GM21737 (cell line): ENCODE data around the gene CEACAM8.
"Not testable (repeated sequence)": the region's sequence is repeated elsewhere in the genome, so short reads cannot be mapped to it uniquely, and the experiment has no call there.

ENCODE experiments used
- ATAC-seq: cut with Tn5 transposase; IDR thresholded peaks from one replicate; pipeline ENCODE4 v1.9.1; 2021; ENCODE audit warnings: mild to moderate bottlenecking, moderate library complexity; ENCODE audit not compliant: unreplicated experiment

CEACAM8 gene

DNA sequence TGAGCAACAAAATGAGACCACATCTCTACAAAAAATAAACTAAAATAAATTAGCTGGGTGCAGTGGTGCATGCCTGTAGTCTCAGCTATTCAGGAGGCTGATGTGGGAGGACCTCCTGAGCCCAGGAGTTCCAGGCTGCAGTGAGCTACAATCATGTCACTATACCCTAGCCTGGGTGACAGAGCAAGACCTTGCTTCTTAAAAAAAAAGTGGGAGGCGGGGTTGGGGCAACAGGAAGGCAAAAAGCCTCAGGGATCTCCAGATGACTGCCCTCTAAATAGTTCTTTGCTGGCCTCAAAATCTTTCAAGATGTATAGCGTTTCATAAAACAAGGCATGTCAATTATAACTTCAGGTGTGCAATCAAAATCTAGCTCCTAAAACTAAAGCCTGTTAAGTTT is 18.5 kb downstream of the CEACAM8 start:
- no peak for ATAC-seq

DNA sequence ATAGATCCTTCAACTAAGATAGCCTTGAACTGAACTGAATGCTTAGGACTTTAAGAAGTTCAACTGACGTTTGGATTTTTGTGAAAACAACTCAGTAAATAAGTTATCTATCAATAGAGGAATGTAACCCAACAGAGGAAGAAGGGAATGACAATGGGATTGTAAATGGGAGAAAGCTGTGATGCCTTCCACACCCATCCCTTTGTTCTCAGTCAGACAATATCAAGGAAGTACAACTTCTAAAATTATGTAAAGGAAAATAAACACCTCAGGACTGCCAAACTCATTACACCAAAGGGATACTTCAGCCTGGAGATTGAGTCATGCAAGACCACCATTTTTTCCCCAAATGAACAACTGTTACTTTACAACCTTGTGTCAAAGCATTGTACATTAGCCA is 21.1 kb downstream of the CEACAM8 start:
- ATAC-seq: no peak

DNA sequence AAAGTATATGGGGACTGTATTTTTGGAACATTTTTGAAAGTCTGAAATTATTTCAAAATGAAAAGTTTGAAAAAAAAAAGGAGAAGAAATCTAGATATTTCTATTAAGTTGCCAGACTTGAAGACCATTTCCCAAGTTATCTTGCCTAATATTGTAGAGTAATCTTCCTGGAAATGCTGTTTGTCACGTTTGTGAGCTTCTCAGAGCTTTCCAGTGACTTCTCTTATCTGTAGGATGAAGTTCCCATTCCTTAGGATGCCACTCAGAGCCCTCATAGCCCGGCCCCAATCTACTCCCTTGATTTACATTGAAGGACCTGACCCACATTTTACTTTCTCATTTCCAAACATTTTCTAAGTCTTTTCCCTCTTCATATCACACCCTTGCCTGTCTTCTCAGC is 23.6 kb downstream of the CEACAM8 start:
- ATAC-seq: no peak

DNA sequence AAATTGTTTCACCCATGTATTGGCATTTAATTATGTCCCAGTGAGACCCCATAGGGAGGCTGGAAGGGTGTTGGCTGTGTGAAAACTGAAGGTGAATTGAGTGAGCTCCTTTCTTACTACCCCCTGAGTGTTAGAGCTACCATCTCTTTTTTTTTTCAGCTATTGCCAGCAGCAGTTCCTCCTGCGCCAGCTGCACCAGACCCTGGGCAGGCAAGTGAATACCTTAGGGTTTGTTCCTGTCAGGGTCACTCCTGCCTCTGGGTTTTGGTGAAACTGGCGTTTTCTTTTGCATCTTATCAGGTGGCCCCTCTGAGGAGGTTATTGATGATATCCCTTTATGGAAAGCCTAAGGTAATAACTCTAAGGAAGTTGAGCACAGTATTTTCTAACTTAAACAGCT is 25.5 kb downstream of the CEACAM8 start:
- no peak for ATAC-seq

DNA sequence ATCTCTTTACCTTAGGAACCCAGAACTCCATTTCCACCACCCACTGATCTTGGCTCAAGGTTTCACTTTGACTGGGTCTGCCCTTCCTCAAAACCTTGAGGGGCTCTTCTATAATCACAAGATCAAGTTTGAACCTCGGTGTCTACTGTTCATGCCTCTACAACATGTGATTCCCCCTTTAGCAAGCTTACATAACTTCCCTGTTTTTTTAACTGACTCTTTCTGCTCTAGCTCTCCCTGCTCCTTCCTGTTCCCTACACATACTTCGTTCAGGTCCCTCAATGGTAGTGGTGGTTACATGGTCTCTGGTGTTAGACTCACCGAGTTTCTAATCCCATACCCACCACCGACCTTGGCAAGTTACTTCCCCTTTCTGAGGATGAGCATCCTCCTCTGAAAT is 26.7 kb downstream of the CEACAM8 start:
- no peak for ATAC-seq

DNA sequence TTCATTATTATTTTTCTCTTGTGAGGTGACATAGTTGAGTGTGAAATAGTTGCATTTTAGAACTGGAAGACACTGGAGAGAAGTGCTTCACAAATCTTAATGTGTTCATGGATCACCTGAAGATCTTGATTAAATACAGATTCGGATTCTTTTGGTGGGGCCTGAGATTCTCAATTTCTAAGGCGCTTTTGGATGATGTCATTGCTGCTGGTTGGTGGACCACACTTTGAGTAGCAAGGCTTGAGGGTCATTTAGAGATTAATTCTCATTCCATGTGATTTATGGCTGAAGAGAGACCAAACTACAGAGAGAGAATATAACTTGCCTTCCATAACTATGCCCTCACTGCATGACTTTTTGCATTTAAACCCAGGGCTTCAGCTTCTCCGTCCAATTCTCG is 27.2 kb downstream of the CEACAM8 start:
- no peak for ATAC-seq

DNA sequence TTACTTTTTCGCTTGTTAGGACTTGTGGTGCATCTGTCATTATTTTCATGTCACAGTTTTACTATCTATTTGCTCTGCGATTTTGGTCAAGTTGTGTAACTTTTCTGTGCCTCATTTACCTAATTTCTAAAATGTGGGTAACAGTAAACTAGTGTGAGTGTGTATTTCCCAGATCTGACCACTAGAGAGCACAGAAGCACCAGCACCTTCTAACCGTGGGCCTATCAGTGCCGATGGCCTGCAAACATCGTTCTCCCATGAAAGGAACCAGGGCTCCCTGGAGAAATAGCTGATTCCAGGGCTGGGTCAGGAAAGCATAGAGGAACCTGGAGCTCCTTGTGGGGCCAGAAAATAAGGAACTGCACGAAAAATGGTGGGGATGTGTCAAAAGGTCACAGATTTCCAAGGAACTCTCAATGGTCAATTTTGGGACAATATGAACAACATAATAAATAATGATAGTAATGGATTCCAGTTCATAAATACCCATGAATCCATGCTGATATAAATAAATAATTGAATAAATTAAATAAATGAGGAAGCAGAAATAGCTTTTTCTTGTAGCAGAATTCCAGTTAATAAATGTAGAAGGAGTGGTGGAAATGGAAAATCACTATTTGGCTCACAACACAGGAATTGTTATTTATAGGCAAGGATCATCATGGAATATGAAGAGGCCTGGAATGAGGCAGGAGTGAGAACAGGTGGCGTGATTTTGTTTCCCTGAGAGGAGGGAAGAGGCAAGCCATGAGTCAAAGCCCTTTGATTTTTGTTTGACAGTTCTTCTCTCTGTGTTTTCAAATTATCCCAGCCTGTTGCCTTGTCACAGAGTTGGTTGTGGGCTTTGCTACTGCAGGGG is 31.1 kb downstream of the CEACAM8 start:
- no peak for ATAC-seq

DNA sequence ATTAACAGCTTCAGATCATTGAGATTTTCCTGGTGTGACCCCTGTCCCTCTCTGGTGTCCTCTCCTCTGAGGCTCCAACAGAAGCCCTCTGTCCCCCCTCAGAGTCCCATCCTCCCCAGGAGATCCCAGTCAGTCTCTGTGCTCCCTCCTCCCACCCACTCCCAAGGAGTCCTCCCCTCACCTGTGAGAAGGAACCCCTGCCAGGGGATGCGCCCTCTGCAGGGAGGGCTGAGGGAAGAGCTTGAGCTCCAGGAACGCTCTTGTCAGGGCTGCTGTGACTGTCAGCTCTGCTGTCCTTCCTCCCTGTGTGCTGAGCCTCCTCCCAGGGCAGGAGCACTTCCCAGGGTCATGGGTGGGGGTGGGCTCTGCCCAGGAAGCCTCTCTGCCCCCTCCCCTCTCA is 33.2 kb downstream of the CEACAM8 start:
- ATAC-seq: no peak

DNA sequence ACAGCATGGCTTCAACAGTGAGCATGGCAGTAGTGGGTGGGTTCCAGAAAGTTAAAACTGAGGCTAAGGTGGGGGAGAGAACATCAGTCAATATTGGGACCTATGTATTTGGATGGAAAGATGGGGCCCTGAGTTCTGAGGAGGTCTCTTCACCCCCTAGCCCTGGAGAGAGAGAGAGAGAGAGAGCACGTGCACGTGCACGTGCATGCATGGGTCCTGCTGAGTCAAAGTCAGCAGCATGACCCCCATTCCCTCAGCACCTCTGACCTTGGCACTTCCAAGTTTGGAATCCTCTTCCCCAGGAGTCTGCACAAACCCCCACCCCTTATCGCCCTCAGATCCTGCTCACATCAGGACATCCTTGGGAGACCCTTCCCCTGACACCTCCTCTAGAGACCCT is 34.0 kb downstream of the CEACAM8 start:
- no peak for ATAC-seq

DNA sequence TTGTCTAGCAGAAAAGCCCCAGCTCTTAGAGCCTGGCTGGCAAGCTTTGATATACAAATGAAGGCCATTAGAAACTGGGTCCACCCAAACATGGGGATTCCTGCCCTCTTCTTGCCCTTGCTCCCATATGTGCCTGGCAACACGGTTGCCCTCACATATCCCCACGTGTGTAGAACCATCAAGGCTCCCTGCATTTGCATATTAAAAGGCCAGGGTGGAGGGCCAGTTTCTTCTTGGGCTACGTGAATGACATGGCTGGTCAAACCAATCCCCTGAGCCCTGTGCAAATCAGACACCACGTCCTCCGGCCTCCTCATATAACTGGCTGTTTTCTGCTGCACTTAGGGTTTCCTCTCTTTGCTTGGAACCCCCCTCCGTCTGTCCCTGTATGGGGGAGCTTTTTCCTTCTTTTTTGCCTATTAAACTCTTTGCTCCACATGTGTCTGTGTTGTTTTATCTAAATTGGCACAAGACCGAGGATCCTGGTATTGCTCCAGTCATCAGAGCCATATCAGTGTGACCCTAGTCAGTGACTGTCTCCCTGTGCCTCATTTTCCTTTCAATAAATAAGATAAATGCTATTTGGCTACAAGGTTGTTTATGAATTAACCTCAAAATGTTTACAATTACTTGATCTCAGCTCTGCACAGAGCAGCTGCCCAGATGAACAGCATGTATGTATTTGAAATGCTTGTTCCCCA is 36.1 kb downstream of the CEACAM8 start:
- ATAC-seq: no peak

DNA sequence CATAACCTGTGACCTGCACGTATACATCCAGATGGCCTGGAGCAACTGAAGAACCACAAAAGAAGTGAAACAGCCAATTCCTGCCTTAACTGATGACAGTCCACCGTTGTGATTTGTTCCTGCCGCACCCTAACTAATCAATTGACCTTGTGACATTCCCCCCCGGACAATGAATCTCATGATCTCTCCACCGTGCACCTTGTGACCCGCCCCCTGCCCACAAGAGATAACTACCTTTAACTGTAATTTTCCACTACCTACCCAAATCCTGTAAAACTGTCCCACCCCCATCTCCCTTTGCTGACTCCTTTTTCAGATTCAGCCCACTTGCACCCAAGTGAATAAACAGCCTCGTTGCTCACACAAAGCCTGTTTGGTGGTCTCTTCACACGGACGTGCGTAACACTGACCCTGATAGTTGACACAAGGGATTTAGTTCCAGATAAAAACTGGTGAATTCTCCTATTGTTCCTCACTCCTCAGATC is 37.3 kb downstream of the CEACAM8 start:
- ATAC-seq: not testable (repeated sequence)

DNA sequence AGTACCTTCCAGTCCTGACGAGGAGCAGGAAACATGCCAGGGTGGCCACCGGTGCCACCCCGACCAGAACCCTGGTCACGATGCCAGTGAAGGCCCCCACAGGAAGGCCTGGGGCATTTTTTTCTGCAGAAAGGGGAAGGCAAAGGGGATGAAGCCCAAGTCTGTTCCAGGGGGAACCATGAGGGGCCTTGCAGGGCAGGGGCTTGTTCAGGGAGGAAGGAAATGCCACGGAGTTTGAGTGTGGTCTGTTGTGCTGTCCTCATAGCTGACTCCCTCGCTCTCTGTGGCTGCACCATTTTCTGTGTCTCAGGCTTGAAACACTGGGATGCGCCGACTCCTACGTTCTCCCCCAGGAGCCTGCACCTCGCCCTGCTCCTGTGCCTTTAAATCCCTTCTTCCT is 38.9 kb downstream of the CEACAM8 start:
- no peak for ATAC-seq

DNA sequence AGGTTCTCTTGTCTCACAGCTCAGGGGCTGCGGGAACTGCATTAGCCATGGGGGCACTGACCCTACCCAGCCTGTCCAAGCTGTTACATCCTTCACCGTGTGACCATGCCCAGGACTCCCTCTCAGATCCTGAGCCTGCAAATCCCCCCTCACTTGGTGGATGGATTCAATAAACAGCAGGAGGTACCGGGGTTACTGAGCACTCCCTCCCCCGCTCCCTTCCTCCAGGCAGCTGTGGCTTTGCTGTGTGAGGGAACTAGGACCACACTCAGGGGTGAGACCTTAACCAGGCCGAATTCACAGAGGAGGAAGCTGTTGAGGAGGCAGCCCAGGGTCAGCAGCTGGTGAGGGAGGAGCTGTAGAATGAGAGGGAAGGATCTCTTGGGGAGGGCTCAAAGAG is 39.4 kb downstream of the CEACAM8 start:
- no peak for ATAC-seq

DNA sequence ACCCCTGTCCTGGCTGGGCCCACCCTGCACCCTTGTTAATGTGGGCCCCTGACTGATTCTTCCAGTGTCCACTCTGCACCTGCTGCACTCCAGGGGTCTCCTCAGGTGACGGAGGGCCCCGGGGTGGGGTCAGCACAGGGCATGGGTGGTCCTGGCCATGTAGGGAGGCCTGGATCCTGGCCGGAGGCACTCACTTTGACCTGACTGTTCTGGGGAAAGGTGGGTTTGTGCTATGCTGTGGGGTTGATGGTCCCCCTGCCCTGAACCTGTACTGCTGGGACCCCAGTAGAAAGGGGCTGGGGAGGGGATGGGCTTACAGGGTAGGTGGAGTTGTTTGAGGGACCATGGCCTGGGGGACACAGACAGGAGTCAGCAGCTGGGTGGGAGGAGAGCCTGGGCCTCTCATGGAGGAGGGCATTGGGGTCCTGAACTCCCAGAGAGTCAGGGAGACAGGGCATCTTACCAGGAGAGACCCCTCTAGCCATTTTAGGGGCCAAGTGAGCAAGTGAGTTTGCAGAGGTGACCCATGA is 40.6 kb downstream of the CEACAM8 start:
- no peak for ATAC-seq

DNA sequence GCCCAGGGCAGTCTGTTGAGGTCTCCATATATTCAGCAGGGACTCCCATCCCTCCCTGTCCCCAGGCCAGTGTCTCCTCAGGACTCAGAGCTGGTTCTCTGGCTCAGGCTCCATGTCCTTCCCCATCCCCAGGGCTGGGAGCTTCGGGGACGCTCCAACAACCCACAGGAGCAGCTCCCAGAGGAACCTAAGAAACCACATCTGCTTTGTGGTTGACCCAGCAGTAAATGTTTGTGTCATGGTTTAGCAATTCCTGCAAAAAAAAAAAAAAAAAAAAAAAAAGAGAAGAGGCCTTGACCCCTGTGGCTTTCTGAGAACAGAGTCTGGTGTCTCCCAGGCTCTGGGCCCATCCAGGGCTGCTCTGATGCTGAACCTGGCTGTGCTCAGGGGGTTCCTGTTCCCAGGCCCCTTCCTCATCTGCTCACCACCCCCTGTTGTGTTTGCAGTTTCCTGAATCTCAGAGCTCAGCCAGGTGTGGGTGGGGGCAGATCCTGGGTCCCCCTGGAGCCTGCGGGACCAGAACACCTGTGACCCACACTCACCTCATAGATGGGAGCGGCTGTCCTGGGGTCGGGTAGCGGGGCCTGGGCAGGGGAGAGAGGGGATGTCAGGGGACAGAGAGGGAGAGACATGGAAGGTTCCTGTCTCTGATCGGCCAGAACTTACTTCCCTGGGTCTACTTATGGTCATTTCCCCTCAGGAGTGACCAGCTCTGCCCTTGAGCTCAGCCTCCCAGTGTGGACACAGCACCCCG is 41.3 kb downstream of the CEACAM8 start:
- ATAC-seq: no peak

DNA sequence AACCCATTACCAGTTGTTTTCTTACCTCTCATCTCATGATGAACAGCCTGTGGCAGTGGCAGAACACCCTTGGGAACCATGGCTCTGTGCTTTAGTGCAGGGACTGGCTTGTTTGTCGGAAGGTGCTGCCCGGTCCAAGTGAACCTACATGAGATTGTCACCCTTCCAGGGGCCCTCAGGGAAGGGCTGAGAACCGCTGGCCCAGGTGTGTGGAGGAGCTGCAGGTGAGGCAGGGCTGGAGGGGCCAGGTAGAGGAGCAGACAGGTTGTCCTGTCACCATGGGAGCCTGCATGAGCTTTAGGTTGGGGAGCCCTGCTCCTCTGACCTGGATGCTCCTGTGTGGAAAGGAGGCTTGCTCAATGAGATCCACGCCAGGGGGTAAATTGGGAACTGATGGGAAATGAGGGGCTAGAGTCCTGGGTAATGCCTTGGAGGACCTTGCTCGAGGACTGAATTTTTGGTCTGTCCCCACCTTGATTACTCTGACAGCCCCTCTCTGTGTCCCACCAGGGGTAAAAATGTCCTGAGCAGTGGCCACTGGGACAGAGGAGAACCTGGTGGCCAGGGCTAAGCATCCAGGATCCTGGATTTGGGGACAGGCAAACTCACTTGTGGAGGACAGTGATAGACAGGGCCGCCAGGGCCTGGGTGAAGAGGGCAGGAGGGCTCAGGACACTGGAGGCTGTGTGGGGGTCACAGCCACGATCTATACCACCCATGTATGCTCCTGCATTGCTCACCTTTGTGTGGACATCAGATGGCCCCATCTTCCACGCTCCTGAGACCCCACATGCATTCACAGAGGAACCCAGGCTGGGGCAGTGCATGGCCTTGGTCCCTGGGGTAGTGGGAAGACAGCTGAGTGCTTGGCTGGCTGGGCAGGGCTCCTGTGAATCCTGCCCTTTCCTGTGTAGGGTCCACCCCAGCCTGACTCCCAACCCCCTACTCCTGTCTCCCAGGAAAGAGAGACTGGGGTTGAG is 42.3 kb downstream of the CEACAM8 start:
- ATAC-seq: no peak

DNA sequence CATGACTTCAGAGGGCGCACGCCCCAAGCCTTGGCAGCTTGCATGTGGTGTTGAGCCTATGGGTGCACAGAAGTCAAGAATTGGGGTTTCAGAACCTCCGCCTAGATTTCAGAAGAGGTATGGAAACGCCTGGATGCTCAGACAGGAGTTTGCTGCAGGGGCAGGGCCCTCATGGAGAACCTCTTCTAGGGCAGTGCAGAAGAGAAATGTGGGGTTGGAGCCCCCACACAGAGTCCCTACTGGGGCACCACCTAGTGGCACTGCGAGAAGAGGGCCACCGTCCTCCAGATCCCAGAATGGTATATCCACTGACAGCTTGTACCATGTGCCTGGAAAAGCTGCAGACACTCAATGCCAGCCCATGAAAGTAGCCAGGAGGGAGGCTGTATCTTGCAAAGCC is 44.2 kb downstream of the CEACAM8 start:
- ATAC-seq: not testable (repeated sequence)

DNA sequence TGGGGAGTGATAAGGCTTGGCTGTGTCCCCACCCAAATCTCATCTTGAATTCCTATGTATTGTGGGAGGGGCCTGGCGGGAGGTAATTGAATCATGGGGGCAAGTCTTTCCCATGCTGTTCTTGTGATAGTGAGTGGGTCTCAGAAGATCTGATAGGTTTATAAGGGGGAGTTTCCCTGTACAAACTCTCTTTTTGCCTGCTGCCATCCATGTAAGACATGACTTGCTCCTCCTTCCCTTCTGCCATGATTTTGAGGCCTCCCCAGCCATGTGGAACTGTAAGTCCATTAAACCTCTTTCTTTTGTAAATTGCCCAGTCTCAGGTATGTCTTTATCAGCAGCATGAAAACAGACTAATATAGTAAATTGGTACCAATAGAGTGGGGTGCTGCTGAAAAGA is 45.7 kb downstream of the CEACAM8 start:
- ATAC-seq: not testable (repeated sequence)

DNA sequence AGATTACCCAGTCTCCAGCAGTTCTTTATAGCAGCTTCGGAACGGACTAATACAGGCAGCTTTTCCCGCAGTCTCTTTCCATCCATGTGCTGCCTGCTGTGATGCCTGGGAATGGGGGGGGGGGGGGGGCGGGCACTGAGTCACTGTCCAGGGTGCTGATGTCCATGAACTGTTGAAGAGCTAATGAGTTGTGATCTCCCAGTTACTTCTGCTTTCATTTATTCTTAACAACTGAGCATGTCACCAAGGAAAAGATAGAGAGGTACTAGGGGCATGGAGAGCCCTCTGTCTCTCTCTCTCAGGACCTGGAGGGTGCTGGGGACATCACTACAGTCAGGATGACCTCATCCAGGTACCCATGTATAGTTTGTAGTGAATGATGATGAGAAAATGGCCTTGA is 46.2 kb downstream of the CEACAM8 start:
- ATAC-seq: no peak

DNA sequence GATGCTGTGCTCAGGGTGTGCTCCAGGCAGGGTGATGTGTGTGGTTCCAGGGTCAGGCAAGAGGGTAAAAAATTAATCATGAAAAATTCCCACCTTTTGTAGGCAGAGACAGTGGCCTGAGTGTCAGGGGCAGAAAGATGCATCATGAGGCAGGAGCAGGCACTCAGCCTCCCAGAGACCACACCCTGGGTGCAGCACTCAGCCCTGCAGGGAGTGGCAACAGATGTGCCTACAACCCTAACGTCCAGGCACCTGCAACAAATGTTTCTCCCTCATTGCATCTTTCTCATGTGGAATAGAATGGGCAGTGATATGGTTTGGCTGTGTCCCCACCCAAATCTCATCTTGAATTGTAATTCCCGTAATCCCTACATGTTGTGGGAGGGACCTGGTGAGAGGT is 46.8 kb downstream of the CEACAM8 start:
- ATAC-seq: no peak
